Spleen (tissue), 11 donors: Measurements from ENCODE around the gene ABLIM2. TPM values are rescaled to one million over a fixed set of nuclear protein-coding genes. Genes with fewer than 3 reads are reported as not detected.

Source experiments
- DNase-seq: peaks from one replicate; pipeline ENCODE4 v3.0.0-alpha.2; 2020
- H3K27ac ChIP-seq, 8 donors: fragments of 200-600 bp; sonication (generic) in 7 of 8; 1 replicate in 4 of 8; 2 replicates in 4 of 8; pipeline versions ENCODE4 v1.5.0 to v1.8.0; 2016 to 2021; ENCODE audit warnings: inconsistent platforms in 4 of 8, mild to moderate bottlenecking in 4 of 8, moderate library complexity in 1 of 8
- H3K27me3 ChIP-seq, 7 donors: fragments of 200-600 bp; sonication (generic) in 6 of 7; replicated peaks in 1 of 7; 1 replicate in 4 of 7; 2 replicates in 3 of 7; pipeline versions ENCODE4 v1.5.0 to v1.8.0; 2016 to 2021; ENCODE audit warnings: inconsistent platforms in 3 of 7, mild to moderate bottlenecking in 1 of 7
- H3K36me3 ChIP-seq, 6 donors: fragments of 200-600 bp; sonication (generic) in 5 of 6; 1 replicate in 4 of 6; 2 replicates in 2 of 6; pipeline versions ENCODE4 v1.5.0 to v1.8.0; 2016 to 2021; ENCODE audit warnings: inconsistent platforms in 2 of 6
- H3K4me1 ChIP-seq, 6 donors: fragments of 200-600 bp; sonication (generic) in 5 of 6; 1 replicate in 3 of 6; 2 replicates in 3 of 6; pipeline versions ENCODE4 v1.5.0 to v1.8.0; 2016 to 2021; ENCODE audit warnings: inconsistent platforms in 3 of 6
- H3K4me3 ChIP-seq, 8 donors: fragments of 200-600 bp; sonication (generic) in 7 of 8; 1 replicate in 4 of 8; 2 replicates in 4 of 8; pipeline versions ENCODE4 v1.5.0 to v1.8.0; 2016 to 2021; ENCODE audit warnings: inconsistent platforms in 4 of 8, mild to moderate bottlenecking in 4 of 8, moderate library complexity in 2 of 8
- H3K9me3 ChIP-seq, 8 donors: fragments of 200-600 bp; sonication (generic) in 7 of 8; 1 replicate in 4 of 8; 2 replicates in 4 of 8; pipeline versions ENCODE4 v1.5.0 to v1.8.0; 2016 to 2021; ENCODE audit warnings: inconsistent platforms in 4 of 8
- CTCF ChIP-seq, 11 experiments: fragments of 200-600 bp in 7 of 11; fragments of 450-650 bp in 4 of 11; sonication (generic) in 4 of 11; IDR thresholded peaks in 8 of 11; conservative IDR thresholded peaks in 3 of 11; 1 replicate in 7 of 11; 2 replicates in 4 of 11; pipeline versions ENCODE4 v1.4.0 to v1.8.0; 2016 to 2021; ENCODE audit warnings: antibody characterized with exemption in 11 of 11, inconsistent platforms in 4 of 11, mild to moderate bottlenecking in 1 of 11
- POLR2A ChIP-seq, 3 donors: fragments of 450-650 bp; IDR thresholded peaks; one replicate each; pipeline ENCODE4 v1.5.1; 2017; ENCODE audit warnings: antibody characterized with exemption in 3 of 3, mild to moderate bottlenecking in 1 of 3
- POLR2AphosphoS5 ChIP-seq, 3 donors: sonication (generic); formaldehyde crosslinking; IDR thresholded peaks; one replicate each; pipeline ENCODE4 v1.5.1; 2017; ENCODE audit warnings: antibody characterized with exemption in 3 of 3
- WGBS, 5 donors: extraction: QIAGEN DNeasy Blood & Tissue Kit in 3 of 5; methylation state at CpG; one replicate each; pipeline versions ENCODE4 v1.1.5 to v1.1.7; 2013 to 2018; 5-methylcytosine and 5-hydroxymethylcytosine counted together
- intact Hi-C: fragments of 100-400 bp; cut with DNase I; formaldehyde crosslinking; loops from one replicate; pipeline ENCODE4 v1.15.0; 2023; ENCODE audit warnings: low total_unique reads
- polyA plus RNA-seq, 3 donors: library from polyadenylated mRNA; stranded (reverse); fragments of 200-250 nt; gene quantifications; one replicate each; pipeline ENCODE4 v1.2.1, GENCODE V29; 2013
- total RNA-seq, 7 donors: library from RNA; depleted of rRNA in 3 of 7; stranded (reverse); fragments of >200 nt in 3 of 7; fragmentation: NEBNext Ultra II Directional in 4 of 7; extraction: Animal tissue kit (Norgen Biotek cat#: 25700) in 4 of 7; gene quantifications; one replicate each; pipeline versions ENCODE4 v1.1.0 to v1.2.1, GENCODE V29; 2016 to 2021
- donor health status: healthy with polysubstance abuse.
- donor health status: DM: no; HTN: no; CAD: no; lungs with moderate emphysema.
- donor health status: DM: no; HTN: no; CAD: no.
- donor health status: Bipolar disorder and iron deficiency.
- donor health status: healthy.
- donor health status: DM: no; HTN: no; CAD: no.
- donor health status: DM: yes; HTN: yes; CAD: no.

Gene ABLIM2
- total and polyA plus RNA-seq, 10 donors: 11.8 to 127 (median 62.8) TPM

- DNase-seq: no peak
- H3K4me1 ChIP-seq: peaks cover 0 to 50% (median 25%) of the 10 kb centered on the region in 6 donors
- peaks cover 0 to 3% (median 0%) of the 10 kb centered on the region in 6 donors for H3K36me3 ChIP-seq
- H3K27ac ChIP-seq: peak overlapping the region in 7 of 8 donors; percentile 69 to 90 (median 86)
- intact Hi-C loops: no loop called here
- H3K9me3 ChIP-seq: no peaks in the 10 kb centered on the region
- 17 to 24% (median 22%) methylated on average over 6 of the region's 6 CpGs for WGBS, 5 donors
- peaks cover 0 to 49% (median 27%) of the 10 kb centered on the region in 7 donors for H3K27me3 ChIP-seq
- TF ChIP-seq POLR2AphosphoS5 (IDR thresholded peaks at IDR 0.05) (no peak), CTCF (IDR thresholded peaks at IDR 0.05 in 8 of 11, conservative IDR thresholded peaks at IDR 0.05 in 3 of 11) (no peak), POLR2A (IDR thresholded peaks at IDR 0.05) (no peak)
- peak overlapping the region; percentile 51 to 83 (median 64) for H3K4me3 ChIP-seq
Measured at GRCh38 chr4:7938266-7938608, 220.4 kb downstream of the ABLIM2 start.

- H3K27ac ChIP-seq: peak overlapping the region in 4 of 8 donors; percentile 45 to 90 (median 76)
- peaks cover 0 to 49% (median 27%) of the 10 kb centered on the region in 7 donors for H3K27me3 ChIP-seq
- no peak overlapping the region for H3K4me3 ChIP-seq
- no peaks in the 10 kb centered on the region for H3K9me3 ChIP-seq
- intact Hi-C loops: no loop called here
- DNase-seq: no peak
- H3K4me1 ChIP-seq: peaks cover 0 to 50% (median 25%) of the 10 kb centered on the region in 6 donors
- 50 to 71% (median 67%) methylated on average over 2 of the region's 2 CpGs for WGBS, 5 donors
- H3K36me3 ChIP-seq: peaks cover 0 to 3% (median 0%) of the 10 kb centered on the region in 6 donors
- TF ChIP-seq POLR2A (IDR thresholded peaks at IDR 0.05): no peak
Measured at GRCh38 chr4:7937006-7937405, 221.6 kb downstream of the ABLIM2 start.

GRCh38 chr4:7933651-7934510 is 224.7 kb downstream of the ABLIM2 start:
- peaks cover 0 to 54% (median 20%) of the 10 kb centered on the region in 6 donors for H3K4me1 ChIP-seq
- no peak overlapping the region for H3K27ac ChIP-seq
- intact Hi-C loops: no loop called here
- H3K36me3 ChIP-seq: peaks cover 0 to 3% (median 0%) of the 10 kb centered on the region in 6 donors
- WGBS, 5 donors: 63 to 82% (median 79%) methylated on average over 14 of the region's 14 CpGs
- TF ChIP-seq CTCF (IDR thresholded peaks at IDR 0.05 in 8 of 11, conservative IDR thresholded peaks at IDR 0.05 in 3 of 11) (no peak), POLR2A (IDR thresholded peaks at IDR 0.05) (no peak), POLR2AphosphoS5 (IDR thresholded peaks at IDR 0.05) (no peak)
- DNase-seq: no peak
- H3K27me3 ChIP-seq: peaks cover 0 to 48% (median 12%) of the 10 kb centered on the region in 7 donors
- H3K9me3 ChIP-seq: no peaks in the 10 kb centered on the region
- no peak overlapping the region for H3K4me3 ChIP-seq

- intact Hi-C loops: no loop called here
- Histone ChIP-seq H3K36me3 (peaks cover 0 to 3% (median 0%) of the 10 kb centered on the region in 6 donors), H3K9me3 (no peaks in the 10 kb centered on the region), H3K4me3 (no peak overlapping the region), H3K4me1 (peaks cover 0 to 42% (median 8%) of the 10 kb centered on the region in 6 donors), H3K27ac (no peak overlapping the region), H3K27me3 (peaks cover 0 to 36% (median 0%) of the 10 kb centered on the region in 7 donors)
- DNase-seq: no peak
- 82 to 98% (median 95%) methylated on average over 1 of the region's 1 CpG for WGBS, 5 donors
- no peak for TF ChIP-seq POLR2AphosphoS5 (IDR thresholded peaks at IDR 0.05)
- no peak for TF ChIP-seq POLR2A (IDR thresholded peaks at IDR 0.05)
- no peak for TF ChIP-seq CTCF (IDR thresholded peaks at IDR 0.05 in 8 of 11, conservative IDR thresholded peaks at IDR 0.05 in 3 of 11)
Measured at GRCh38 chr4:7932287-7932686, 226.3 kb downstream of the ABLIM2 start.
